HG02678 (cell line): ENCODE measurements around the gene RNF44.
"Not testable (repeated sequence)": the region's sequence is repeated elsewhere in the genome, so short reads cannot be mapped to it uniquely, and the experiment has no call there.

Experiments used
- ATAC-seq: cut with Tn5 transposase; IDR thresholded peaks from one replicate; pipeline ENCODE4 v1.9.1; 2021; ENCODE audit warnings: mild to moderate bottlenecking, moderate library complexity; ENCODE audit not compliant: unreplicated experiment

The RNF44 gene

DNA sequence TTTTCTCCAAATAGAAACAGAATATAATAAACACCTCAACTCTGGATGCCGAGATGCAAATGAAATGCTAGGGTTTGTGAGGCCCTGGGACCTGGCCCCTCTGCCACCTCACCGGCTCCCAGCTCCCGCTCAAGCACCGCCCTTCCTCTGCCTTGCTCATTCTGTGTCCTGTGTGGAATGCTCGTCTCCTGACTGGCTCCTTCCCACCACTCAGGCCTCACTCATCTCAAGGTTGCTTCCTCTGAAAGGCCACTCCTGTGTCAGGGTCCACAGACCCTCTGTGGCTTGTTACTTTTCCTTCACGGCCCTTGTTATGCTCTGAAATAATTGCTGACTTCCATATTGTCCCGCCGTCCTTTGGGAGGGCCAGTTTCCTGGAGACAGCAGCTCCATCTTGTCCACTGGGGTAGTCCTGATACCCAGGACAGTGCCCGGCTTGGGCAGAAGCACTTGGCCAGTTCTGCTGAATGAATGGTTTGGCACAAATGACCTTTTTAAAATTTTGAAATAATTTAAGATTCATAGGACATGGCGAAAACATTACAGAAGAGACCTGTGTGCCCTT is 15.4 kb downstream of the RNF44 start:
- no peak for ATAC-seq

DNA sequence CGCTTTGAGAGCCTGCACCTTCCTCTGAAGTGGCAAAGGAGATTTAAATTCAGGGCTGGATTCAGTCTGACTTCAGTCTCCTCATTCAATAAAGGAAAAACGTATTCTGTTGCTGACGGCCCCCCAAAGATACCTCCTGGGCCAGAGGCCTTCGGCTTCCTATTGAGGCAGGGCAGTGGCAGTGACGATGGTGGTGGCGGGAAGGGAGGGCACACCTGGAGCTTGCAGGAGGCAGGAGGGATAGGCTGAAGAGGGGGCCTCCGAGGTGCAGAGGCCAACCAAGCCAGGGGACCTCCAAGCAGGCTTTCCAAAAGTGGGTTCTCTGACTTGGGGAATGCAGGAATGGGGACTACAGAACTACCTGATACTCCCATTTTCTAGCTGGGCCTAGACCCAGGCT is 15.9 kb downstream of the RNF44 start:
- no peak for ATAC-seq

DNA sequence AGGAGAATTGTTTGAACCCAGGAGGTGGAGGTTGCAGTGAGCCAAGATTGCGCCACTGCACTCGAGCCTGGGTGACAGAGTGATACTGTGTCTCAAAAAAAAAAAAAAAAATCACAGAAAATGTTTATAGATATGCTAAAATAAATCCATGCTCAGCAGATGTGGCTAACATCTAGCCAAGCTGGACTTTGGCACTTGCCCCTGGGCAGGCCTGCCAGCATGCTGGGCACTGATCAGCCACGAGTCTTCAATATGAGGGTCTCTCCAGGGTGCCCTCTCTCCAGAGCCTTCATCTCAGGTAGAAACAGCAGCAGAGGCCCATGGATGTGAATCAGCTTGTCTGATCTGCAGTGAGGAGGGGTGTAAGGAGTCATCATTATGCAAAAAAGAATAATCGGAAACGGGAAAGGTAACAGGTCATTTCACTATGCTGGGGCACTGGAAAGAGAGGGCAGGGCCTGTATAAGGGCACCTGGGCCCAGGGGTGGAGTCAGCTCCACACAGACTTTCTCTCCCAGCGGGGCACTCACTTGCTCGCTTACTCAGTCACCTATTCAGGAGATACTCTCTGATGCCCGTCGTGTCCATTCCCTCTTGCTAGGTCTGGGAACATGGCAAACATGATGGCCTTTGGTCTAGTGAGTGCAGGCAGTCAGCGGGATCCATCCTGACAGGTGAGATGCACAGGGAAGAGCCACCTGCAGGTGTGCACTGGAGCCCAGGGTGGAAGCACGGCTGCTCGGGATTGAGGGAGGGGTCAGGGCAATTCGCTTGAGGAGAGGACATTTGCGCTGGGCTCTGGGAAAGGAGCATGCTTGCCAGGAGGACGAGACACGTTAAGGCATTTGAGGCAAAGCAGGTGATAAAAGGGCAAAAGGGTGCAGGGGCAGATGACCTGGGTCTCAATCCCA is 17.1 kb downstream of the RNF44 start:
- no peak for ATAC-seq

DNA sequence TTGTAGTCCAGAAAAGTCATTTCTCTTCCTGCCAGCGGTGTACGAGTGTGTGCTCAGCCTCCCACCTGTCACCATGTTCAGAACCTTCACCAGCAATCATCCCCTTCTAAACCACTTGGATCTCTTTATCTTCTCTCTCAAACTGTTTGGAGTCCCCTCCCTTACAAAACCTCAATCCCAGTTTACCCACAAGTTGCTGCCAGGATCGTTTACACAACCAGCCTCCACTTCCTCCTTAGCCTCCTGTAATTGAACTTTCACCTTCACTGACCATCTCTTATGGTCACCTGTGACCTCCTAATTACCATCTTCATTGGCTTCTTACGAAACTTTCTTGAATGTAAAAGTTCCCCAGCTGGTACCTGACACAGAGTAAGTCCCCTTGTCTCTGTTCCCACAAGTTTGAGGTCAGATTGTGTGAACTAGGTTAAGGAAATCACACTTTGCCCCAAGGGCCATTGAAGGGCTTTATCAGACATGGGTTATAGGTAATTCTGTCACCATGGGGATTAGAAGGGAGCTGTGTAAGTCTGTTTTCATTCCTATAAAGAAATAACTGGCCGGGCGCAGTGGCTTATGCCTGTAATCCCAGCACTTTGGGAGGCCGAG is 20.0 kb downstream of the RNF44 start:
- no peak for ATAC-seq

DNA sequence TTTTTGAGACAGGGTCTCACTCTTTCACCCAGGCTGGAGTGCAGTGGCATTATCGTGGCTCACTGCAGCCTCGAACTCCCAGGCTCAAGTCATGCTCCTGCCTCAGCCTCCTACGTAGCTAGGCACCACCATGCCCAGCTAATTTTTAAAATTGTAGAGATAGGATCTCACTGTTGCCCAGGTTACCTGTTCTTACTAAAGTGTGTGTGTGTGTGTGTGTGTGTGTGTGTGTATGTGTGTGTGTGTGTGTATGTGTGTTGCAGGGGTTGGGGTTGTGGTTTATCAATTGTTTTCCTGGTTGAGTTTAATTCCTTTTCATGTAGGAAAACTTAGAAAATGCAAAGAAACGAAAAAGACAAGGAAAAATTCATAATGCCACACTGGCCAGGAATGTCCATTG is 21.8 kb downstream of the RNF44 start:
- ATAC-seq: no peak

DNA sequence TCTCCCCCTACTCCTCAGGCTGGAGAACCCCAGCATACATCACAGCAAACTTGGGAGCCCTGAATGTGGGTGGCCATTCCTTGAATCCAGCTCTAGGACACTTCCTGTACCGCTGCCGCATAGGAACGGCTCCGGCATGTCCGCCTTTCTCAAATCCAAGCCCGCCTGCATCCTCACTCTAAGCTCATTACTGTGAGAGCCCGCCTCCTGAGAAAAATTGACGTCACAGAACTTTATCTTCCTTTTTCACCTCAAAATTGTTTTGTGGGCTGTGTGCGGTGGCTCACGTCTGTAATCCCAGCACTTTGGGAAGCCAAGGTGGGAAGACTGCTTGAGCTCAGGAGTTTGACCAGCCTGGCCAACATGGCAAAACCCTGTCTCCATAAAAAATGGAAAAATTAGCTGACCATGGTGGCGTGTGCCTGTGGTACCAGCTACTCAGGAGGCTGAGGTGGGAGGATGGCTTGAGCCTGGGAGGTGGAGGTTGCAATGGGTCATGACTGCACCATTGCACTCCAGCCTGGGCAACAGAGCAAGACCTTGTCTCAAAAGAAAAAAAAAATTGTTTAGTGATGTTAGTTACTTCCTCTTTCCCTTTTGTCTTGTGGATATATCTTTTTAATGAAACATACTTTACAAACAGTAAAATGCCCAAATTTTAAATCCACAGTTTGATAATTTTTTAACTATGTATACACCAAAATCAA is 22.8 kb downstream of the RNF44 start:
- no peak for ATAC-seq

DNA sequence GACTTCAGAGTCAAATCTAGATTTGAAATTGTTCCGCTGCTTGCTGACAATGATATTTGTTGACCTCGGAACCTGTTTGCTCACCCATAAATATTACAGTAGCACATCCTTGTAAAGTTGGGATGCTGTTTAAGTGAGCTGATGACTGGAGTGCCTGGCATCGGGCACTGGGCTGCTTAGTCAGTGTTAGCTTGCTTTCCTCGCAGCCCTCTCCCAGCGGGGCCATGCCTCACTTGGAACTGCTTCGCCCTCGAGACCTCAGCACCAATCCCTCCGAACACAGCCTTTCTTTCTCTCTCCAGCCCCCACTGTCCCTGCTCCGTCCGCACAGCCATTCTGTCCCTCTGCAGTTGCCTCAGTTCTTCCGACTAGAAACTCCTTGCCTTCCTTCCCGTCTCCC is 23.4 kb downstream of the RNF44 start:
- no peak for ATAC-seq

DNA sequence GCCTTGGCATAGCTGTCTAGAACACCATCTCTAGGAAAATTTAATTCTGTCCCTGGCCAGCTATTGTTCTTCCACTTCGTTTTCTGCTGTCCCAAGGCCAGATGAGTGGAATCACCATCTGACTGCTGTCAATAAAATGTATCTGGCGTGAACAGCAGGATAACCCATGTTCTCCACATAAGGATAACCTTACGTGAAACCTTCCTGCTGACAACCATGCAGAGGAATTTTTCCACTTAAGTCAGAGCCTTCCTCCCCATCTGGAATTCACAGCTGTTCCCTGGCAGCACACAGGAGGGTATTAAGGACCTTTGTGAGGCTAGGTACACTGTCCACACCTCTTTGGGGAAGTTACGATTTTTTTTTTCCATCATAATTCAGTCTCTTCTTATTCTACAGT is 28.6 kb downstream of the RNF44 start:
- ATAC-seq: no peak

DNA sequence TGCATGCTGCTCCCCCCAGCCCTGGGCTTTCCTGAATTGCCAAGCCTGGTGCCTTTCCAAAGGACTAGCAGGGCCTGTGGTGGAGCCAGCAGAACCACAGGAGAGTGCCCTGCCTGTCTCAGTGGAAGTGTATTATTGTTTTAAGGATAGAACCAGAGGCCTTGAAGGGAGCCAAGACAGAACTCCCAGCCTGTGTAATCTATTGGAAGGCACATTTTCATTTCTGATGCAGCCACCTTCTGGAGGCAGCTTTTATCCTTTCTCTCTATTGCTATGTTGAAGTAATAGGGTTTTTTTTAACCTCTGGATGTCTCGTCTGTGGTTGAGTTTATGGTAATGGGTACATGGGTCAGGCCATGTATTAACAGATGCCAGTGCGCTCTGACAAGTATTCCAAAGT is 29.3 kb downstream of the RNF44 start:
- no peak for ATAC-seq

DNA sequence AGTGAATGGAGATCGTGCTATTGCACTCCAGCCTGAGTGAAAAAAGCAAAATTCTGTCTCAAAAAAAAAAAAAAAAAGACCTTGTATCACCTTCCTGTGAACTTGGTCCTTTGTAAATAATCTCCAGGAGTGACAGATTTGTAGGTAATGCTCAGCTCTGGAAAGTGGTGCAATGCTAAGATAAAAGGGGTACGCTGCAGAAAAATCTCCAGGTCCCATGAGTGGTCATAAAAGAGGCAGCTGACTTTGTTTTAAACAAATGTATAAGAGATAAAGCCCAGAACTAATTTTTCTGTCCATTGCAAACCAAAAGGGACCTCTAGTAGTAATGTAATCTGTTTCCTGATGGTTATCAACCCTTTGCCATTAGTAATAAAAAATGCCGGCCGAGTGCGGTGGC is 33.7 kb downstream of the RNF44 start:
- no peak for ATAC-seq

DNA sequence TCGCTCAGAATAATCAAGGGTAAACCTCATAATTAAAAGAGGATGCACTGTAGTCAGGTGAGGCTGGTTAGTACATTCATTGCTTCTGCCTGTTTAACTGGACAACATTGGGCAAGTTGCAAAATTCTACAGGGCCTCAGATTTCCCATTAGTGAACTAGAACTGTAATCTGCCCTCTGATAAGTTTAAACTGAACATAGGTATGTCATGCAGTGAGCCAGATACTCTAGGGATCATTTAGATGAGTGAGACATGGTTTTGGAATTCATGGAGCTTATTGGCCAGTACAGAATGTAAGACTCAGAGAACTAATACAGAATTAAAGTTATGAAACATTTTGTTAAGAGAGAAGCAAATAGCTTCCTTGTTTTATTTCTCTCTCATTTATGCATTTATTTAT is 35.9 kb downstream of the RNF44 start:
- no peak for ATAC-seq

DNA sequence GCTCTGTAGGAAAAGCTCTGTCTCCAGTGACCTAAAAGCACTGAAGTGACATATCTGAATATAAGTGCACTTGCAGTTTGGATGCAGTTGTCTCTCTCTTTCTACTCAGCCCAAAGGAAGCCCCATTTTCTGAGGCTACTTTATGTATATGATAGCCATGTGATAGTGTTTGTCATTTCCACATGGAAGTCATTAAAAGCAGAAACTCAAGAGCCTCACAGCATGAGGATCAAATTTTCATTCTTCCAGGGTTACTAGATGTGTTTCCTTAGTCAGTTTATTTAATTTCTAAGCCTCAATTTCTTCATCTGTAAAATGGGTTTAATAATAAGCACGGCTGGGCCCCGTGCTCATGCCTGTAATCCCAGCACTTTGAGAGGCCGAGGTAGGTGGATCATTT is 36.7 kb downstream of the RNF44 start:
- no peak for ATAC-seq

DNA sequence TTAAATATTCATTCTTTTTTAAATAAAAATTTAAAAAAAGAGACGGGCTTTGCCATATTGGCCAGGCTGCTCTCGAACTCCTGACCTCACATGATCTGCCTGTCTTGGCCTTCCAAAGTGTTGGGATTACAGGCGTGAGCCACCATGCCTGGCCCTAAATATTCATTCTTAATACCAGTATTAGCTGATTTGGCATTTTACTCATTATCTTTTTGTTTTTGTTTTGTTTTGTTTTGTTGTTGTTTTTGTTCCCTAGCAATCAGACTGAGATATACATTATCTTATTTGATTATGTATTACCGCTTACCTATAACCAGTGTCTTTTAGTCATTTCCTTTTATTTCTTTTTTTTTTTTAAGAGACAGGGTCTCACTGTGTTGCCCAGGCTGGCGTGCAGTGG is 37.9 kb downstream of the RNF44 start:
- ATAC-seq: no peak

DNA sequence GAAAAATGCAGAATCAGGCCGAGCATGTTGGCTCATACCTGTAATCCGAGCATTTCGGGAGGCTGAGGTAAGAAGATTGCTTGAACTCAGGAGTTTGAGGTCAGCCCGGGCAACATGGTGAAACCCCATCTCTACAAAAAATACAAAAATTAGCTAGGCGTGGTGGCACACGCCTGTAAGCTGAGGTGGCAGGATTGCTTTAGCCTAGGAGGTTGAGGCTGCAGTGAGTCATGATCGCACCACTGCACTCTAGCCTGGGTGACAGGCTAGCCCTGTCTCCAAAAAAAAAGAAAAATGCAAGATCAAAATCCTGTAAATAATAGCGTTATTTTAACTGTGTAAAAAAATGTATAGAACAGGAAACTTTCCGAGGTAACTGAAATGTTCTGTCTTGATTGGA is 39.4 kb downstream of the RNF44 start:
- no peak for ATAC-seq

DNA sequence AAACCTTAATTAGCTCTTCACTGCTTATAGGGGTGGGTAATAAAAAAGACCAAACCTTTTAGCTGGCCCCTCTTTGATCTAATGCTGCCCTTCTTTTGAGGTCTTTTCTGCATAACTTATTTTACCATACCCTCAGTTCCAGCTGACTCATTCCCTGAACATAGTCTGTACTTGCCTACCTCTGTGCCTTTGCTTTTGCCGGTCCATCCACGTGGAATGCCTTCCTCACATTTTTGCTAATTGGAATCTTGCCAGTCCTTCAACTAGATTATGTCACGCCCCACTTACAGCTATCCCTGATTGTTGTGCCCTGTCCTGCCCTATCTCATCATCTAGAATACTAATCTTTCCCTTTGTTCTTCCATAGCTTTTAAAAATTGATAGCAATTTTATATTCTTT is 44.8 kb downstream of the RNF44 start:
- no peak for ATAC-seq

DNA sequence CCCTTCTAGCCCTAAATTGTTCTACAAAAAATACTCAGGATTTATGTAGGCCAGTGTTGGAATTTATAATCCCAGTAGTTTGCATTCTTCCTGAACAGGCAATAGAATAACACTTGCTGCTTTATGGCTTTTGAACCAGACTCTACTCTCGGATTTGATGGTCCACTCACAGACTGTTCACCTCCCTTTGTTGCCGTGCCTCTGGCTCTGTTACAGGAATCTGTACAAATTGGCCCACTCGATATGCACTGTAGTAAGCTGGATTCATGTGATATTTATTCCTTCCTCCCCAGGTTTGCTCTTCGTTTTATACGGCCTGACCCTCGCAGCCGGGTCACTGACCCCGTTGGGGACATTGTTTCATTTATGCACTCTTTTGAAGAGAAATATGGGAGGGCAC is 45.3 kb downstream of the RNF44 start:
- no peak for ATAC-seq

DNA sequence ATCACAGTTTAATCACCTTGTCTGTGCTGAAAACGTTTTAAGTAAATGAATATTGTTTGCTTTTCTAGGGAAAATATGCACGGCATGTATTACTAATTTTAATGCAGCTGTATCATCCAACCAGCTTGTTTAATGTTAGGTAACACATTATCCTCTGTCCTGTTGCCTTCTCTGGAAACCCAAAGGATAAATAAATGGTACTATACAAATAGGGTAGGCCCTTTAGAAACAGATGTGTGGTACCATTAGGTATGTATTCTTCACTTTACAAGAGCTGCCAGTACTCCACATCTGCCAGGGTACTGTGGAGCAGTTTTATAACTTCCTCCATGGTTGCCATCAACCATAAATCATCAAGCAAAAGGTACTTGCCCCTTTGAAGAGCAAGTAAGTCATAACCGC is 46.1 kb downstream of the RNF44 start:
- no peak for ATAC-seq

DNA sequence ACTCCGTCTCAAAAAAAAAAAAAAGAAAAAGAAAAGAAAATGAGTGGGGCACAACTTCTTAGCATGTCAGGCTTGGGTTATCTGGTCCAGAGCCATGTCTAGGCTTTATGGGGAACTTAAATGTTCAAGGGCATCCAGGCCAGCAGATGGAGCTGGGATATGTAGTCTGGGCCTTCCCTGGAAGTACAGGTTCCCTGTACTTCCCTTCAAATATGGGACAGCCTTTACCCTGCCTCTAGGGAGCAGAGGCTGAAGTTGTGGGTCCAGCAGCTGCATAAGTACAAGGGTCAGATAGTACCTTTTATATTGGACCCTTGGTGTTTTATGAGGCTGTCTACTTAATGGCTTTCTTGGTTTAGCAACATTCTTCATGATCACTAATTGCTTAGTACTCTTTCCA is 46.9 kb downstream of the RNF44 start:
- no peak for ATAC-seq

DNA sequence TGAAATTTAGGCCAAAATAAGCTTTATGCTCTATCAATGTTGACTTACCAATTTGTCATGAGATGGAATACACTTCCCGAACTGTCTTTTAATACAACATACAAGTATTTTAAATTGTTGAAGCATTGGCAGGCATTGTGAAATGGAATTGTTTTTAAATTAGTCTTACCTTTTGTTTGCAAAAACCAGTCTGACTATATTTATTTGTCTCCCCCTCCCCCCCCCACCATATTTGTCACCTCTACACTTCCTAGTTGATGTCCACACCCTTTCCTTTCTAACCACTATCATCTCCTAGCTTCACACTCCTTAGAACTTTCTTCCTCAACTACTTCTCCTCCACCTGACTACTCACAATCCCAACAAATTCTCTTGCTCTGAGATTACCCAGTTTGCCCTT is 48.1 kb downstream of the RNF44 start:
- no peak for ATAC-seq

DNA sequence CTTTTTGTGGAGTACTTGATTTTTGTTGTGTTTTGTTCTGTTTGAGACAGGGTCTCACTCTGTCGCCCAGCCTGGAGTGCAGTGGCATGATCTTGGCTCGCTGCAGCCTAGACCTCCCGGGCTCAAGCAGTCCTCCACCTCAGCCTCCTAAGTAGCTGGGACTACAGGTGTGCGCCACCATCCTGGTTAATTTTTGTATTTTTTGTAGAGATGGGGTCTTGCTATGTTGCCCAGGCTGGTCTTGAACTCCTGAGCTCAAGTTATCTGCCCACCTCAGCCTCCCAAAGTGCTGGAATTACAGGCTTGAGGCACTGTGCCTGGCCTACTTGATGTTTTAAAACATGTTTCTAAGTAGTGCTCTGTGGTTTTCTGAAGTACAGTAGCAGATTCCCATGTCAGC is 50.0 kb downstream of the RNF44 start:
- not testable (repeated sequence) for ATAC-seq

DNA sequence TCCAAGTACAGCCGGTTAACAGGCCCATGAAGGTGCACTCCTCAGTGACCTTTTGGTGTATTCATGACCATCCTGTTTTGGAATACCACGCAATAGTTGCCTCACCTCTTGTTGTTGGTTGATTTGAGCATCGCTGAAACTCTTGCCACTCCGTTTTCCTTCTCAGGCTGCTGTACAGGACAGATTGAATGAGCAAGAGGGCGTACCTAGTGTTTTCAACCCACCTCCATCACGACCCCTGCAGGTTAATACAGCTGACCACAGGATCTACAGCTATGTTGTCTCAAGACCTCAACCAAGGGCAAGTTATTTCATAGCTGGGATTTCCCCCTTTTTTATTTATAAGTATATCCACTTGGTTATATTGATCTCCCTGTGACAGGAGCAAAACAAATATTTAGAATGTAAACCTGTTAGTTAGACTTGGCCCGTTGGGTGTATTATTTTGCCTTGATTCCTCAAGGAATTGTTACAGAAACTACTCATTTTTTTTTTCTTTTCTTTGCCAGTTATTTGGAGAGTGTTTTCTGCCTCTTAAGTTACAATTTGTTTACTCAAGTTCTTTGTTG is 50.9 kb downstream of the RNF44 start:
- no peak for ATAC-seq
